HG03439 (cell line): ENCODE results near the gene STX1B.
"Not testable (repeated sequence)": the region's sequence is repeated elsewhere in the genome, so short reads cannot be mapped to it uniquely, and the experiment has no call there.

ENCODE experiments used
- ATAC-seq: cut with Tn5 transposase; IDR thresholded peaks from one replicate; pipeline ENCODE4 v1.9.1; 2021; ENCODE audit warnings: mild to moderate bottlenecking, moderate library complexity; ENCODE audit not compliant: unreplicated experiment

STX1B gene

GRCh38 chr16:31016018-31016417 lies 5.6 kb upstream of the STX1B start:
- no peak for ATAC-seq

- not testable (repeated sequence) for ATAC-seq
These were observed 2.9 kb upstream of the STX1B start for GRCh38 chr16:31013292-31013691.

- not testable (repeated sequence) for ATAC-seq
These were observed 1.4 kb upstream of the STX1B start for GRCh38 chr16:31011815-31012214.

- no peak for ATAC-seq
These were observed 399 bp downstream of the STX1B start for GRCh38 chr16:31009894-31010584.

GRCh38 chr16:31009120-31009519 lies 1.3 kb downstream of the STX1B start:
- no peak for ATAC-seq

- ATAC-seq = no peak
These were observed 1.9 kb downstream of the STX1B start for GRCh38 chr16:31008551-31008950.

- ATAC-seq = no peak
These were observed 2.3 kb downstream of the STX1B start for GRCh38 chr16:31008149-31008548.

GRCh38 chr16:31007684-31008083 lies 2.8 kb downstream of the STX1B start:
- no peak for ATAC-seq

- ATAC-seq = no peak
These were observed 3.8 kb downstream of the STX1B start for GRCh38 chr16:31006589-31006988.

GRCh38 chr16:31006086-31006385 lies 4.4 kb downstream of the STX1B start:
- no peak for ATAC-seq

- no peak for ATAC-seq
These were observed 4.9 kb downstream of the STX1B start for GRCh38 chr16:31005350-31006085.

- ATAC-seq = no peak
These were observed 5.8 kb downstream of the STX1B start for GRCh38 chr16:31004658-31005057.

- no peak for ATAC-seq
These were observed 6.7 kb downstream of the STX1B start for GRCh38 chr16:31003744-31004143.

GRCh38 chr16:31002862-31003341 lies 7.5 kb downstream of the STX1B start:
- ATAC-seq = no peak

GRCh38 chr16:31002250-31002700 lies 8.2 kb downstream of the STX1B start:
- ATAC-seq = no peak

GRCh38 chr16:31001507-31002249 lies 8.8 kb downstream of the STX1B start:
- ATAC-seq = no peak

GRCh38 chr16:31000671-31001382 lies 9.6 kb downstream of the STX1B start:
- no peak for ATAC-seq

GRCh38 chr16:30998852-30999761 lies 11.3 kb downstream of the STX1B start:
- no peak for ATAC-seq

GRCh38 chr16:30997725-30998711 lies 12.4 kb downstream of the STX1B start:
- ATAC-seq = no peak
